GM12875 (cell line): ENCODE results near the gene OR4D10.

ENCODE experiments used
- H3K4me3 ChIP-seq: one replicate; pipeline ENCODE4 v1.5.1; 2011; ENCODE audit warnings: low read depth, low read length, control low read depth
- CTCF ChIP-seq: IDR thresholded peaks from 2 replicates; pipeline ENCODE4 v1.5.1; 2011; ENCODE audit warnings: low read depth, mild to moderate bottlenecking, control low read depth, inconsistent platforms, low read length, moderate library complexity, borderline replicate concordance; ENCODE audit not compliant: insufficient read depth

OR4D10 gene

GRCh38 chr11:59523541-59523940, 50.4 kb downstream of the OR4D10 start:
- H3K4me3 ChIP-seq, result no peak overlapping the region
- TF ChIP-seq CTCF, result no peak

GRCh38 chr11:59528711-59529110, 55.6 kb downstream of the OR4D10 start:
- TF ChIP-seq CTCF, result no peak
- no peak overlapping the region for H3K4me3 ChIP-seq
